ENCODE data around the gene WASHC3.
"Not testable (repeated sequence)": the region's sequence is repeated elsewhere in the genome, so short reads cannot be mapped to it uniquely, and the experiment has no call there.

Gene WASHC3

GRCh38 chr12:102050660-102051430, 10.9 kb downstream of the WASHC3 start:
- no peak for DNase-seq

GRCh38 chr12:102043928-102044327, 17.9 kb downstream of the WASHC3 start:
- DNase-seq, result no peak

GRCh38 chr12:102033991-102034745, 27.6 kb downstream of the WASHC3 start:
- DNase-seq, result no peak

- DNase-seq, result no peak
Measured at GRCh38 chr12:102031852-102032251, 29.9 kb downstream of the WASHC3 start.

- DNase-seq, result no peak
Measured at GRCh38 chr12:102029141-102029540, 32.6 kb downstream of the WASHC3 start.

- no peak for DNase-seq
Measured at GRCh38 chr12:102026728-102027127, 35.1 kb downstream of the WASHC3 start.

GRCh38 chr12:102024765-102025164, 37.0 kb downstream of the WASHC3 start:
- no peak for DNase-seq

GRCh38 chr12:102023343-102023930, 38.4 kb downstream of the WASHC3 start:
- DNase-seq, result no peak

GRCh38 chr12:102022286-102022685, 39.5 kb downstream of the WASHC3 start:
- no peak for DNase-seq

- DNase-seq, result no peak
Measured at GRCh38 chr12:102021540-102022246, 40.1 kb downstream of the WASHC3 start.

- not testable (repeated sequence) for DNase-seq
Measured at GRCh38 chr12:102018607-102019006, 43.2 kb downstream of the WASHC3 start.

- DNase-seq, result no peak
Measured at GRCh38 chr12:102016472-102016871, 45.3 kb downstream of the WASHC3 start.

GRCh38 chr12:102010265-102010994, 51.4 kb downstream of the WASHC3 start:
- DNase-seq, result no peak

GRCh38 chr12:102009796-102010195, 52.0 kb downstream of the WASHC3 start:
- DNase-seq, result no peak

GRCh38 chr12:102008615-102009126, 53.1 kb downstream of the WASHC3 start:
- no peak for DNase-seq

- DNase-seq, result no peak
Measured at GRCh38 chr12:102005256-102005655, 56.5 kb downstream of the WASHC3 start.

- no peak for DNase-seq
Measured at GRCh38 chr12:101997102-101997501, 64.7 kb downstream of the WASHC3 start.

- no peak for DNase-seq
Measured at GRCh38 chr12:101995684-101996083, 66.1 kb downstream of the WASHC3 start.

- DNase-seq, result no peak
Measured at GRCh38 chr12:101992091-101992490, 69.7 kb downstream of the WASHC3 start.

GRCh38 chr12:101982307-101982706, 79.5 kb downstream of the WASHC3 start:
- no peak for DNase-seq

- no peak for DNase-seq
Measured at GRCh38 chr12:101981868-101982267, 79.9 kb downstream of the WASHC3 start.

- DNase-seq, result no peak
Measured at GRCh38 chr12:101968770-101969169, 93.0 kb downstream of the WASHC3 start.

Measured in activated T-cell treated with anti-CD3 and anti-CD28 coated beads for 4 hours (primary cell).